Neural progenitor cell (in vitro differentiated cells): ENCODE results near the gene ASCC2. TPM values are rescaled to one million over a fixed set of nuclear protein-coding genes. Genes with fewer than 3 reads are reported as not detected.

Experiments
- DNase-seq: peaks from one replicate; pipeline ENCODE4 v3.0.0-alpha.2; 2016; ENCODE audit warnings: low spot score
- H2AFZ ChIP-seq: fragments of 200-600 bp; sonication (generic); replicated peaks from 2 replicates; pipeline ENCODE4 v1.6.1; 2016; ENCODE audit warnings: antibody characterized with exemption
- H3F3A ChIP-seq: fragments of 200-600 bp; sonication (generic); 2 replicates; pipeline ENCODE4 v1.6.1; 2016; ENCODE audit warnings: antibody characterized with exemption, low read depth
- H3K27ac ChIP-seq: fragments of 200-600 bp; sonication (generic); 2 replicates; pipeline ENCODE4 v1.5.1; 2016; ENCODE audit warnings: mild to moderate bottlenecking
- H3K27me3 ChIP-seq: fragments of 200-600 bp; sonication (generic); 2 replicates; pipeline ENCODE4 v1.6.1; 2016; ENCODE audit warnings: mild to moderate bottlenecking, moderate library complexity
- H3K36me3 ChIP-seq: fragments of 200-600 bp; sonication (generic); 2 replicates; pipeline ENCODE4 v1.5.1; 2016
- H3K4me1 ChIP-seq: fragments of 200-600 bp; sonication (generic); 2 replicates; pipeline ENCODE4 v1.6.1; 2016; ENCODE audit warnings: mixed run types
- H3K4me2 ChIP-seq: fragments of 200-600 bp; sonication (generic); 2 replicates; pipeline ENCODE4 v1.6.1; 2016
- H3K4me3 ChIP-seq: fragments of 200-600 bp; sonication (generic); 2 replicates; pipeline ENCODE4 v1.5.1; 2016
- H3K79me2 ChIP-seq: fragments of 200-600 bp; sonication (generic); 2 replicates; pipeline ENCODE4 v1.6.1; 2016; ENCODE audit warnings: low read depth
- H3K9ac ChIP-seq: fragments of 200-600 bp; sonication (generic); 2 replicates; pipeline ENCODE4 v1.6.1; 2016
- H3K9me3 ChIP-seq: fragments of 200-600 bp; sonication (generic); 2 replicates; pipeline ENCODE4 v1.5.1; 2016; ENCODE audit warnings: low read depth
- H4K20me1 ChIP-seq: fragments of 200-600 bp; sonication (generic); 2 replicates; pipeline ENCODE4 v1.6.1; 2016; ENCODE audit warnings: low read depth
- H3K27ac Mint-ChIP-seq: 3 replicates; pipeline ENCODE4 v1.8.0; 2021; ENCODE audit warnings: mixed read lengths
- H3K27me3 Mint-ChIP-seq: 2 replicates; pipeline ENCODE4 v1.8.0; 2022; ENCODE audit warnings: low read depth, mild to moderate bottlenecking, inconsistent platforms, moderate library complexity, mixed read lengths; ENCODE audit not compliant: insufficient read depth
- H3K36me3 Mint-ChIP-seq: 3 replicates; pipeline ENCODE4 v1.8.0; 2021; ENCODE audit warnings: mixed read lengths
- H3K4me1 Mint-ChIP-seq: 3 replicates; pipeline ENCODE4 v1.8.0; 2021; ENCODE audit warnings: mixed read lengths
- H3K4me3 Mint-ChIP-seq: 3 replicates; pipeline ENCODE4 v1.8.0; 2021; ENCODE audit warnings: mild to moderate bottlenecking, moderate library complexity, mixed read lengths
- H3K9me3 Mint-ChIP-seq: 3 replicates; pipeline ENCODE4 v1.8.0; 2020; ENCODE audit warnings: mixed read lengths
- EZH2 ChIP-seq: fragments of 200-600 bp; sonication (generic); IDR thresholded peaks from 2 replicates; pipeline ENCODE4 v1.6.1; 2017; ENCODE audit warnings: antibody characterized with exemption, mild to moderate bottlenecking, moderate library complexity
- EZH2phosphoT487 ChIP-seq: fragments of 200-600 bp; sonication (generic); IDR thresholded peaks from 2 replicates; pipeline ENCODE4 v1.6.1; 2017; ENCODE audit warnings: antibody characterized with exemption
- total RNA-seq: library from RNA; depleted of rRNA; stranded (reverse); fragments of >200 nt; gene quantifications from 2 replicates; pipeline ENCODE4 v1.2.3, GENCODE V29; 2015; ENCODE audit warnings: low replicate concordance
- TF ChIP-seq, protein P1 (sequence below): fragments of 200-600 bp; sonication (generic); IDR thresholded peaks from 2 replicates; pipeline ENCODE4 v1.5.1; 2017; ENCODE audit warnings: antibody characterized with exemption, mild to moderate bottlenecking

The ASCC2 gene
- total RNA-seq, 1 donor from 2014 or later: 16.1 TPM

DNA sequence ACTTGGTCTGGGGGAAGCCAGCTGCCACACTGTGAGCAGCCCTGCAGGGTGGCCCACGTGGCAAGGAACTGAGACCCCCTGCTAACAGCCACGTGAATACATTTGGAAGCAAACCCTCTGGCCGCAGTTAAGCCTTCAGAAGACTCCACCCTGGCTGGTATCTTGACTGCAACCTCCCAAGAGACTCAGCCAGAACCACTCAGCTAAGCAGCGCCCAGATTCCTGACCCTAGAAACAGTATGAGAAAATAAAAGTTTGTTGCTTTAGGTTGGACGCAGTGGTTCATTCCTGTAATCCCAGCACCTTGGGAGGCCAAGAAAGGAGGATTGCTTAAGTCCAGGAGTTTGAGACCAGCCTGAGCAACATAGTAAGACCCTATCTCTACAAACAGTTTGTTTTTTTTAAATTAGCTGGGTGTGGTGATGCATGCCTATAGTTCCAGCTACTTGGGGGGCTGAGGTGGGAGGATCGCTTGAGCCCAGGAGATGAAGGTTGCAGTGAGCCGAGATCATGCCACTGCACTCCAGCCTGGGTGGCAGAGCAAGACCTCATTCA lies 79.9 kb downstream of the ASCC2 start:
- Mint-ChIP-seq H3K27ac (no peak overlapping the region), H3K9me3 (no peaks in the 10 kb centered on the region), H3K4me1 (peaks cover 22% of the 10 kb centered on the region), H3K36me3 (no peaks in the 10 kb centered on the region), H3K4me3 (no peak overlapping the region), H3K27me3 (peaks cover 11% of the 10 kb centered on the region)
- H3K9ac ChIP-seq: no peak overlapping the region
- H4K20me1 ChIP-seq: peaks cover 16% of the 10 kb centered on the region
- H3F3A ChIP-seq: peaks cover 10% of the 10 kb centered on the region
- H3K4me2 ChIP-seq: peak overlapping the region; percentile 18
- no peak overlapping the region for H2AFZ ChIP-seq
- no peaks in the 10 kb centered on the region for H3K36me3 ChIP-seq
- no peaks in the 10 kb centered on the region for H3K9me3 ChIP-seq
- peak; percentile 36 for DNase-seq
- no peak overlapping the region for H3K27ac ChIP-seq
- H3K27me3 ChIP-seq: no peaks in the 10 kb centered on the region
- TF ChIP-seq, protein P1, sequence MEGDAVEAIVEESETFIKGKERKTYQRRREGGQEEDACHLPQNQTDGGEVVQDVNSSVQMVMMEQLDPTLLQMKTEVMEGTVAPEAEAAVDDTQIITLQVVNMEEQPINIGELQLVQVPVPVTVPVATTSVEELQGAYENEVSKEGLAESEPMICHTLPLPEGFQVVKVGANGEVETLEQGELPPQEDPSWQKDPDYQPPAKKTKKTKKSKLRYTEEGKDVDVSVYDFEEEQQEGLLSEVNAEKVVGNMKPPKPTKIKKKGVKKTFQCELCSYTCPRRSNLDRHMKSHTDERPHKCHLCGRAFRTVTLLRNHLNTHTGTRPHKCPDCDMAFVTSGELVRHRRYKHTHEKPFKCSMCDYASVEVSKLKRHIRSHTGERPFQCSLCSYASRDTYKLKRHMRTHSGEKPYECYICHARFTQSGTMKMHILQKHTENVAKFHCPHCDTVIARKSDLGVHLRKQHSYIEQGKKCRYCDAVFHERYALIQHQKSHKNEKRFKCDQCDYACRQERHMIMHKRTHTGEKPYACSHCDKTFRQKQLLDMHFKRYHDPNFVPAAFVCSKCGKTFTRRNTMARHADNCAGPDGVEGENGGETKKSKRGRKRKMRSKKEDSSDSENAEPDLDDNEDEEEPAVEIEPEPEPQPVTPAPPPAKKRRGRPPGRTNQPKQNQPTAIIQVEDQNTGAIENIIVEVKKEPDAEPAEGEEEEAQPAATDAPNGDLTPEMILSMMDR: no peak
- TF ChIP-seq EZH2 (no peak), EZH2phosphoT487 (no peak)
- H3K4me3 ChIP-seq: no peak overlapping the region
- H3K4me1 ChIP-seq: peaks cover 12% of the 10 kb centered on the region
- H3K79me2 ChIP-seq: no peaks in the 10 kb centered on the region

DNA sequence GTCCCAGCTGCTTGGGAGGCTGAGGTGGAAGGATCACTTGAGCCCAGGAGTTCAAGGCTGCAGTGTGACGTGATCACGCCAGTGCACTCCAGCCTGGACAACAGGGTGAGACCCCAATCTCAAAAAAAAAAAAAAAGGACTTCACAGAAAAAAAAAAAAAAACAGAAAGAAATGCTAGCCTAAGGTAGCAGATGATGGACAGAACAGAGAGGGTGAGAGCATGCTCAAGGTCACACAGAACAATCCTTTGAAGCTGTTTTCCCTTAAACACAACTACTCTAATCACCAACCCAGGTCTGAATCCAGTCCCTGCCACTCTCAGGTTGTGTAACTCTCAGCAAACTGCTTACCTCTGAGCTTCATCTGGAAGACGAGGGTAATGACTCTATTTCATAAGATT lies 81.0 kb downstream of the ASCC2 start:
- Mint-ChIP-seq H3K27ac (no peak overlapping the region), H3K36me3 (no peaks in the 10 kb centered on the region), H3K4me1 (peaks cover 22% of the 10 kb centered on the region), H3K27me3 (peaks cover 11% of the 10 kb centered on the region), H3K9me3 (no peaks in the 10 kb centered on the region), H3K4me3 (no peak overlapping the region)
- H3K4me1 ChIP-seq: peaks cover 12% of the 10 kb centered on the region
- no peak for TF ChIP-seq EZH2phosphoT487
- TF ChIP-seq, protein P1: no peak
- no peak for TF ChIP-seq EZH2
- no peak for DNase-seq
- no peak overlapping the region for H3K4me3 ChIP-seq
- H2AFZ ChIP-seq: no peak overlapping the region
- H3K79me2 ChIP-seq: no peaks in the 10 kb centered on the region
- no peak overlapping the region for H3K27ac ChIP-seq
- peaks cover 10% of the 10 kb centered on the region for H3F3A ChIP-seq
- H4K20me1 ChIP-seq: peaks cover 16% of the 10 kb centered on the region
- H3K9ac ChIP-seq: no peak overlapping the region
- H3K4me2 ChIP-seq: no peak overlapping the region
- H3K9me3 ChIP-seq: no peaks in the 10 kb centered on the region
- no peaks in the 10 kb centered on the region for H3K27me3 ChIP-seq
- no peaks in the 10 kb centered on the region for H3K36me3 ChIP-seq

DNA sequence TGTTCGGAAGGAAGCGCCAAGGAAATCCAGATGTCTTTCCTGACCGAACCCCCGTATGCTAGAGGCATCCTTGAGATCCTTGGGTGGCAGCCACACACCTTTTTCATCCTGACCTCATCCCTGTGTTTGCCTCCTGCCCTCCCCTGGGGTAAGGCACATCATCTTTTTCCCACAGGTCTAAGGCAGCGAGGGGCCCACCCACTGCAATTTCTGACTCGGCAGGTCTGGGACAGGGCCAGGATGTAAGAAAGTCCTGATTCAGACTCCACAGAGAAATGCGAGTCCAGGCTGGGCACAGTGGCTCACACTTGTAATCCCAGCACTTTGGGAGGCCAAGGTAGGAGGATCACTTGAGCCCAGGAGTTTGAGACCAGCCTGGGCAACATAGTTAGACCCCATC lies 81.7 kb downstream of the ASCC2 start:
- no peak for DNase-seq
- H3K4me1 ChIP-seq: peaks cover 12% of the 10 kb centered on the region
- Mint-ChIP-seq H3K4me1 (peaks cover 22% of the 10 kb centered on the region), H3K9me3 (no peaks in the 10 kb centered on the region), H3K27me3 (peaks cover 11% of the 10 kb centered on the region), H3K36me3 (no peaks in the 10 kb centered on the region), H3K4me3 (no peak overlapping the region), H3K27ac (no peak overlapping the region)
- no peak overlapping the region for H3K4me3 ChIP-seq
- no peaks in the 10 kb centered on the region for H3K27me3 ChIP-seq
- no peak overlapping the region for H2AFZ ChIP-seq
- peaks cover 16% of the 10 kb centered on the region for H4K20me1 ChIP-seq
- no peaks in the 10 kb centered on the region for H3K79me2 ChIP-seq
- no peaks in the 10 kb centered on the region for H3K36me3 ChIP-seq
- no peak overlapping the region for H3K4me2 ChIP-seq
- no peak overlapping the region for H3K27ac ChIP-seq
- peaks cover 10% of the 10 kb centered on the region for H3F3A ChIP-seq
- no peaks in the 10 kb centered on the region for H3K9me3 ChIP-seq
- TF ChIP-seq EZH2phosphoT487: no peak
- TF ChIP-seq EZH2: no peak
- TF ChIP-seq, protein P1: no peak
- no peak overlapping the region for H3K9ac ChIP-seq
